NCI-H82 treated with DMSO at 0.1 percent for 48 hours (cell line): ENCODE measurements around the gene TFAP2C.
"Not testable (repeated sequence)": the region's sequence is repeated elsewhere in the genome, so short reads cannot be mapped to it uniquely, and the experiment has no call there.

Experiments used
- DNase-seq: peaks from one replicate; lab custom pipeline; 2025; ENCODE audit not compliant: unreplicated experiment; lab: John Stamatoyannopoulos, UW

TFAP2C gene

DNA sequence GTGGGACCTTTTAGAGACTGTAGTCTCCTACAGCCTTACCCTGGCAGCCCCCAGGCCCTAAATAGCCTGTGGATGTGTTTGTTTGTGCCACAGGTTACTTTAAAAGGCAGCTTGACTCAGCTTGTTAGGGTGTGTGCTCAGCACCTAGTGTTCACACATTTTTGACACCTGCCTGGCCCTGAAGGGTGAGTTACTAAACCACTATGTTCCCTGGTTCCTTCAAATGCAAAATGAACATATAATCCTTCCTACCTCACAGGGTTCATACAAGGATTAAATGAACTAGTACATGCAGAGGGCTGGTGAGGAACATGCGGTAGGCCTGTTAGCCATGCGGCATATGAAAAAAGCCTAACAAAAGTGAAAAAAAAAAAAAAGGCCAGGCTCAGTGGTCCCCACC, 14.9 kb upstream of the TFAP2C start:
- DNase-seq = no peak

DNA sequence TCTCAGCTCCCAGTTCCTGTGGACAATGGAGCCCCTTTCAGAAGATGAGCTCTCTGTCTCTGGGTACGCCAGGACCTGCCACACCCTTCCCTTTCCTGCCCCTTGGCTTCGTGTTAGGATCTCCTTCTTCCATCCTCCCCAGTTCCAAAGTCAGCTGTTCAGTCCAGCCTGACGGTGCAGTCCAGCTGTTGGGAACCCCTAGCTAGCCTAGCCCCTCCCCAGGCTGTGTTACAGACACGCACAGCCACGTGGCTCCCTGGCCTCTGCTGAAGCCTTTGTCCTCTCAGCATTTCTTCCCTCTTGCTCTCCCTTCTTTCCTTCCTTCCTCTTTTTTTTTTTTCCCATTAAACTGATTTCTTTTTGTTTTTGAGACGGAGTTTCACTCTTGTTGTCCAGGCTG, 12.4 kb upstream of the TFAP2C start:
- no peak for DNase-seq

- DNase-seq = no peak
Observed at GRCh38 chr20:56617489-56617888, 11.6 kb upstream of the TFAP2C start.

GRCh38 chr20:56621730-56622129, 7.4 kb upstream of the TFAP2C start:
- DNase-seq = no peak

DNA sequence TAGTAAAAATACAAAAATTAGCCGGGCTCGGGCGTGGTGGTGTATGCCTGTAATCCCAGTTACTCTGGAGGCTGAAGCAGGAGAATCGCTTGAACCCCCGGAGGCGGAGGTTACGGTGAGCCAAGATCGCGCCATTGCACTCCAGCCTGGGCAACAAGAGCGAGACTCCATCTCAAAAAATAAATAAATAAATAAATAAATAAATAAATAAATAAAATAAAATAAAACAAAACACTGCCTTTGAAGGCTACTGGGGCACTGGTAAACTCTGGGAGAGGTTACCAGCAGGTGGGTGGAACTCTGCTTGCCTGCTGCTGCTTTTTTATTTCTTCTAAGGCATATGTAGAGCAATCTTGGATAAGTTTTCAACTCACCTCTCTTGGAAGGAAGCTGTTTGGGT, 5.2 kb upstream of the TFAP2C start:
- DNase-seq = not testable (repeated sequence)

DNA sequence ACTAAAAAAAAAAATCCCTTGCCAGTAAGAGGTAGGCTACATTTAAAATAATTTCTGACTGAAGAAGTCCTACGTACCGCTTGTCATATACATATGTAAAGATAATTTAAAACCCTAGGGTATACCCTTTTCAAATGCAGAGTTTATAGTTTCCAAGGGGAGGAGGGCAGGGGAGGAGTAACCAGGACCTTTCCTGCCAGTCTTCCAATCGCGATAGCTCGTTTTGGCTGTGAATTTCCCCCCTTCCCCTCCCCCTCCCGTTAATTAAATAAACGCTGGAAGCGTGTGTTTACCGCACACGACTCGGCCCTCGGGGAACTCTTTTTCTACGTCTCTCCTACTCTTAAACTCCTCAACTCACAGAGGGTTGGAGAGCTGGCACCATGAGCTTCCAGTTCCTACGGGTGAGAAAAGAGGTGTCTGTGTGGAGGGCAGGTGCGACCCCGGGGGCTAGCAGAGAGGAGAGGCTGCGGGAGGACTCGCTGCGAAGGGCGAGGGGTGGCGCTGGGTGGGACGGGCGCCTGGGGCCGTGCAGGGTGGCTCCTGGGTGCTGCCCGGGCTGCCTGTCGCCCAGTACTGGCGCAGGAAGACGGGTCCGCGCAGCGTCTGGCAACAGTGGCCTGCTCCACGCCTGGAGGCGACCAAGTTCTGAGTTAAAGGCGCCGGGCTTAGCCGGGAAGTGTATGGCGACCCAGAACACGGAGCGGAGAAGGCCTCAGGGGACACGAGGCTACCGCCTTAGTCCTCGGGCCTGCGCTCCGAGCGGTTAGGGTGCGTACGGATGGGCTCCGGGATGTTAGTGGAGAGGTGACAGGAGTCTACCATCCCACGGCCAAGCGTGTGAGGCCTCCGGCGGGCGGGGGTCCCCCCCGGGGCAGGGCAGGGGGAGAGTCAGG, 4.1 kb upstream of the TFAP2C start:
- no peak for DNase-seq

GRCh38 chr20:56625837-56626236, 3.3 kb upstream of the TFAP2C start:
- no peak for DNase-seq

DNA sequence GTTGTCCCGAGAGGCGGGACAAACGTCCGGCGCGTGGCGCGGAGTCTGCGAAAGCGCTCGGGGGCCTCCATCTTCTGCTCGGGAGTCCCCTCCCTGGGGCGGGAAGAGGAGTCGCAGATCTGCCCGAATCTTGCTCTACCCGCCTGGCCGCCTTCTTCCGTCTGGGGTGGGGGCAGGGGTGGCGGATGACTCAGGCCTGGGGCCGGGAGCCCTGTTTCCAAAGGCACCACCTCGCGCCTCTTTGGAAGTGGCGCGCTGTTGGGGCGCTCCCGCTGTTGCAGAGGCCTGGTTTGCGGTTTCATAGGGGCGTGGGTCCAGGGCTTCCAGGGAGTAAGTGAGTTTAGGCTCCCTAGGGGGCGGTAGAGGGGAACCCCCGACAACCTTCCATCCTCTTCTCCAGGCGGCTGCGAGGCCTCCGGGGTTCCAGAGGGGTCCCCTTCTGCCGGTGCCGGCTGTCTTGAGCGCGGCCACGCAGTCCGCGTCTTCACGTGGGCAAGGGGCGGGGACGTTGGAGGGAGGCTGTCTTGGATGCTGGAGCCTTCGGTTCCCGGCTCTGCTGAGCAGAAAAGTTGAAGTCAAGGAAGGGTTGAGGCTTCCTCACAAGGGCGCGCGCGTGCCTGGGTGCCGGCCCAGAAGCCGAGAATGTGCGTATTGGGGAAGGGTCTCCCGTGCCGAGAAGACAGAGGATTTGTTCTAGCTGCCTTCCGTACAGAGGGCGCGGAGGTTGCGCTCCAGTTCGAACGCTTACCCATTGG, 2.6 kb upstream of the TFAP2C start:
- no peak for DNase-seq

DNA sequence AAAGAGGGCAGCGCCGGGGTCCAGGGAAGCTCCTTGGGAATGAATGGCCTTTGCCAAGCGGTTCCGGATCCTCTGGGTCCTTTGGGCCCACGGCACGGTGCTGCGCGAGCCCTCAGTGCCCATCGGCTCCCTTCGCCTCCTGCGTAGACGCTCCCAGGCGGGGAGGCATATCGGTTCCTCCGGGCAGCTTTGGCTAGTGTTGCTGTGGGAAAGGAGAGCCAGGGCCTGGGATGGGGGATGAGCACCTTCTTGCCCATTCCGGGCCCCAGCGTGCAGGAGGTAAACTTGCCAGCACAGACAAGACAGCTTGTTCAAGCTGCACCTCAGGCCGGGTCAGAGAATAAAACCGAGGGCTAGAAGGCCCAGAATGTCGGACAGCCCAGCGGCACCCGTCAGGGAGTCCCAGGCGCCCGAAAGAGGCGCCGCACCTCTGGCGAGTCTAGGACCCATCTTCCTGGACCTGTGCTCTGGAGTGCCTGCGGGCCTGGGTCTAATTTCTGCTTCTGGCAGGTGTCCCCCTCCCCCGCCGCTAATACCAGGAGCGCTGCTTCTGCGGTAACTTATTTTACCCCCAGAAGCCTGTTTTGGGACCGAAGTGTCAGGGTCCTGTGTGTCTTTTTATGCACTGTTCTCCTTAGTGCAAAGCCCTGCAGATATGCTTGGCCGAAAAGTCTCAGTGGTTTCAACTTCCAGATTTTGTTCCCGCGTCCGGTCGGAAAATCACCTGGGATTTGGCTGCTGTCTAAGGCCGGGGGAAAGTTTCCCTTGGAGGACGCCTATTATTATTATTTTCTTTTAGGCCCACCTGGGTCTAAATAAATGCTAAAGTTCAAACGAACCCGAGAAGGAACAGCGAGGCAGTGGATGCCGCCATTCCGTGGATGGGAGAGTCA, 1.7 kb upstream of the TFAP2C start:
- DNase-seq = no peak

DNA sequence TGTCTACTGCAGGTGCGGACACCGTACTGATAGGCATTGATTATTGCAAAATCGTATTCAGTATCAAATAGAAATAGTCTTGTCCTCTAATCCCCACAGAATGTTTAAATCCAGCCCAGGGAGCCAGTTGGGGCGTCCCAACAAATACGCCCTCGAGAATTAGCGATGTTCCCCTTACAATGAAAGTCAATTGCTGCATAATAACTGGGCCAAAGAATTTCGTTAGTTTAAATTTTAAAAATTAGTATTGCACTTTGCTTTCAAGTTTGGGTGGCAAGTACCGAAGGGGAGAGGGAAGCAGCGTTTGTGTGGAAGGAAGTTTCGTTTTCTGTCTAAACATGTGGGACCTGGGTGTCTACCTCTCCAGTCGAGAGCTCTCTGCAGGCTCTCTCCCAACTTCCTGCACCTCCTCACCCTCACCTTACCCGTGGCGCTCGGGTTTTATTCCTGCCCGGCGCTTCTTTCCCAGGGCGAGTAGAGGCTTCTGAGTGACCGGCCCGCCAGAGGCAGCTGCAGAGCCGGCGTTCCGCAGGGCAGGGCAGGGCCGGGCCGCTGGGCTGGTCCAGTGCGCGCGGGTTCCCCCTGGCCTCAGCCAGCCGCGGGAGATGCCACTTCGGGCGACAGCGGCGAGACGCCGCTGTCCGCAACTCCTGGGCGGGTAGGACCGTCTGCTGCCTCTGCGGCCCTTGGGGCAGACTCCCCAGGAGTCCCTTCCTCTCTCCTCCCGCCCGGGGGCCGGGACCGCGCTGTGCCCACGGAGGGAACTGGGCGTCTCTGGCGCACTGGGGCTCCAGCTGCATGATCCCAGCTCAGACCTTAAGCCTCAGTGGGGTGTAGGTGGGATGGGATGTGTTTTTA, 862 bp upstream of the TFAP2C start:
- DNase-seq = no peak

GRCh38 chr20:56629464-56630085, 469 bp downstream of the TFAP2C start:
- DNase-seq = no peak

GRCh38 chr20:56630086-56630493, 984 bp downstream of the TFAP2C start:
- DNase-seq = no peak

- DNase-seq = no peak
Observed at GRCh38 chr20:56630506-56631317, 1.6 kb downstream of the TFAP2C start.

DNA sequence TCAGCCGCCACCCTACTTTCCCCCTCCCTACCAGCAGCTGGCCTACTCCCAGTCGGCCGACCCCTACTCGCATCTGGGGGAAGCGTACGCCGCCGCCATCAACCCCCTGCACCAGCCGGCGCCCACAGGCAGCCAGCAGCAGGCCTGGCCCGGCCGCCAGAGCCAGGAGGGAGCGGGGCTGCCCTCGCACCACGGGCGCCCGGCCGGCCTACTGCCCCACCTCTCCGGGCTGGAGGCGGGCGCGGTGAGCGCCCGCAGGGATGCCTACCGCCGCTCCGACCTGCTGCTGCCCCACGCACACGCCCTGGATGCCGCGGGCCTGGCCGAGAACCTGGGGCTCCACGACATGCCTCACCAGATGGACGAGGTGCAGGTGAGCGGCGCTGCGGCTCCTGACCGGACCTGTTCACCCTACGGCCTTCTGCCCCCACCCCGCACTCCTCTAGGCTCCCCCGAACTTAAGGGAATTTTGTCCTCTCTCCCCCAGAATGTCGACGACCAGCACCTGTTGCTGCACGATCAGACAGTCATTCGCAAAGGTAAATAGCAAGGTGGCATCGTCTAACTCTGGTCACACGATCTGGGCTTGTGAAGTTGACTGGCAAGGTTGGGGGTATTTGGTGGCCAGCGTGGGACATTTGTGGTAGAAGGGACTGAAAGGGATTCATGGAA, 2.3 kb downstream of the TFAP2C start:
- DNase-seq = no peak

GRCh38 chr20:56631990-56632327, 2.9 kb downstream of the TFAP2C start:
- no peak for DNase-seq

GRCh38 chr20:56634307-56634706, 5.2 kb downstream of the TFAP2C start:
- DNase-seq = no peak

- no peak for DNase-seq
Observed at GRCh38 chr20:56634735-56635385, 5.8 kb downstream of the TFAP2C start.

DNA sequence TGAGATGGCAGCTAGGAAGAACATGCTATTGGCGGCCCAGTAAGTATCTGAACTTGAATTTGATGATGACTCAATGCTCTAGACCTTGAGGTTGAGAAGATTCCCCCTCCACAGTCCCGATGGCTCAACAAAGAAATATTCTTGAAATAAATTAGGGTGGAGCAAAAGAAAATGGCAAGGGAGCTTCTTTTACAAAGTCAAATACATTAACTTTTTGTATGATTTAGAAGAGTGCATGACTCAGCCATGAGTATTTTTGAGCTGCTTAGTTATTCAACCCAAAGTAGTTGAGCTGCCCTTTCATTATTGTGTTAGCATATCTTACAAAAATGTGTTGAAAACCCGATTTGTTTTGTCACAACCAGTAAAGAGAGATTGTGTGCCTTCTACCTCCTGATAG, 7.6 kb downstream of the TFAP2C start:
- no peak for DNase-seq
